ENCODE data around the gene OR5P2. TPM values are rescaled to one million over a fixed set of nuclear protein-coding genes. Genes with fewer than 3 reads are reported as not detected.
"Not testable (repeated sequence)": the region's sequence is repeated elsewhere in the genome, so short reads cannot be mapped to it uniquely, and the experiment has no call there.

Gene OR5P2, protein sequence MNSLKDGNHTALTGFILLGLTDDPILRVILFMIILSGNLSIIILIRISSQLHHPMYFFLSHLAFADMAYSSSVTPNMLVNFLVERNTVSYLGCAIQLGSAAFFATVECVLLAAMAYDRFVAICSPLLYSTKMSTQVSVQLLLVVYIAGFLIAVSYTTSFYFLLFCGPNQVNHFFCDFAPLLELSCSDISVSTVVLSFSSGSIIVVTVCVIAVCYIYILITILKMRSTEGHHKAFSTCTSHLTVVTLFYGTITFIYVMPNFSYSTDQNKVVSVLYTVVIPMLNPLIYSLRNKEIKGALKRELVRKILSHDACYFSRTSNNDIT
- not detected for total RNA-seq

DNA sequence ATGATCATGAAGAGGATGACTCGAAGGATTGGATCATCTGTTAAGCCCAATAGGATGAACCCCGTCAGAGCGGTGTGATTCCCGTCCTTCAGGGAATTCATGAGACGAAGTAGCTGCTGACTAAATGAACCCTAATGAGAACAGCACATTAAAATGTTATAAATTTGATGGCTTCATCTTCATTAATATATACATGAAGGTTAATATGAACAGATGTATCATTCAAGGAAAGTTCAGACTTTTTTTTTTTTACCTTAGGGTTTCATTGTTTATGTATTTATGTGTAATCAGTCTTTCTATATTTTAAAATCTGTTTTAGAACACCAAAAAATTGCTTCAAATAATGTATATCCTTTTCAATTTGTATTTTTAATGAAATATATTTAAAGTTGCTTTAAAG, at the start of gene OR5P2:
Gene OR5P2 (minus strand): TSS at position 101 of the 400 bp plus-strand sequence. CDS start 0 bp downstream, at position 101.
- H3K4me1 Mint-ChIP-seq = no peaks in the 10 kb centered on the region

DNA sequence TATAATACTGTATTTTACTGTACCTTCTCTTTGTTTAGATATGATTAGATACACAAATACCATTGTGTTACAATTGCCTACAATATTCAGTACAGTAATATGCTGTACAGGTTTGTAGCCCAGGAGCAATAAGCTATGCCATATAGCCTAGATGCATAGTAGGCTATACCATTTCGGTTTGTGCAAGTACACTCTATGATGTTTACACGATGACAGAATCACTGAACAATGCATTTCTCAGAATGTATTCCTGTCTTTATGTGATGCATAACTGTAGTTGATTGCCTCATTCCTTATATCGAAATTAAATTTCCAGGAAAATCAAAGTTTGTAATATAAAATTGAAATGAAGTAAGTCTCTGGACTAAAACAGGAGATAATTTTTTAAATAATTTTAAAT, 49.3 kb upstream of the OR5P2 start:
- no peak overlapping the region for H3K4me3 Mint-ChIP-seq
- no peak for DNase-seq
- no peak overlapping the region for H3K27ac Mint-ChIP-seq
- no peaks in the 10 kb centered on the region for H3K36me3 Mint-ChIP-seq
- H3K9me3 Mint-ChIP-seq = no peaks in the 10 kb centered on the region
- no peaks in the 10 kb centered on the region for H3K4me1 Mint-ChIP-seq
- peaks cover 14% of the 10 kb centered on the region for H3K27me3 Mint-ChIP-seq

More for the DNA sequence above, at the start of gene OR5P2:
- no peaks in the 10 kb centered on the region for H3K36me3 Mint-ChIP-seq
- H3K27me3 Mint-ChIP-seq = peaks cover 8% of the 10 kb centered on the region
- no peak for DNase-seq
- no peak within 1 kb of the TSS for H3K4me3 Mint-ChIP-seq
- no peak within 1 kb of the TSS for H3K27ac Mint-ChIP-seq
- H3K9me3 Mint-ChIP-seq = no peaks in the 10 kb centered on the region

DNA sequence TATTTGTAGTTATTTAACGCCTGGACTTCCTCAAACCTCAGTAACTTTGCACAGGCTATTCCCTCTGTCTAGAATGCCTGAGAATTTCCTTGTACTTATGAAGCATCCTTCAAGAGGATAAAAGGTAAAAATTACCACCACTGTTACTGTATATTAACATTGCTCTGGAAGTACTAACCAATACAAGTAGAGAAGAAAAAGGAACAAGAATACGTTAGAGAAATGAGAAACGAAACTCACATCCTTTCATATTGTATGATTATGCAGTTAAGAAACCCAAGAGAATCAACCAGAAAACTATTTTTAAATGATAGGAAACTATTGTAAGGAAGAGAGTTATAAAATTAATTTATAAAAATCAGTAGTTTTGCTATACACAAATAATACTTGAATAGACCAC, 48.2 kb upstream of the OR5P2 start:
- Mint-ChIP-seq H3K27me3 (peaks cover 15% of the 10 kb centered on the region), H3K9me3 (no peaks in the 10 kb centered on the region), H3K27ac (no peak overlapping the region), H3K36me3 (no peaks in the 10 kb centered on the region), H3K4me1 (no peaks in the 10 kb centered on the region), H3K4me3 (no peak overlapping the region)
- no peak for DNase-seq

DNA sequence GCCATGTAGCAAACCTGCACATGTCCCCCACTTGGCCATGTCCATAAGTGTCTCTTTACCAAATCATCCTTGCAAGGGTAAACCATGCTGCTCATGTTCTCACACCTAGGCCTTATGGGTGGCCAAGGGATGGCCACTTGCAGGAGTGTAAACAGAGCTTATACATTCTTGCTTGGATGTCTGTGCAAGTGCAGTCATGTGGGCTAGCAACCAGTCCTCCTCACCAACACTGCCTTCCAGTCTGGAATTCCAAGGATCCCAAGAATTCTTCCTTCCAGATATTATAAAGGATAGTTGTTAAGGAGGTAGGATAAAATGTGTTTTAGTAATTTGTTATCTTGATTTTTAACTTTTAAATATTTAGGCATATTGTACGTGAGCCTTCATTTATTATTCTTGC, 47.8 kb upstream of the OR5P2 start:
- no peak for DNase-seq
- H3K9me3 Mint-ChIP-seq = no peaks in the 10 kb centered on the region
- no peak overlapping the region for H3K27ac Mint-ChIP-seq
- no peaks in the 10 kb centered on the region for H3K36me3 Mint-ChIP-seq
- peaks cover 15% of the 10 kb centered on the region for H3K27me3 Mint-ChIP-seq
- no peaks in the 10 kb centered on the region for H3K4me1 Mint-ChIP-seq
- no peak overlapping the region for H3K4me3 Mint-ChIP-seq

DNA sequence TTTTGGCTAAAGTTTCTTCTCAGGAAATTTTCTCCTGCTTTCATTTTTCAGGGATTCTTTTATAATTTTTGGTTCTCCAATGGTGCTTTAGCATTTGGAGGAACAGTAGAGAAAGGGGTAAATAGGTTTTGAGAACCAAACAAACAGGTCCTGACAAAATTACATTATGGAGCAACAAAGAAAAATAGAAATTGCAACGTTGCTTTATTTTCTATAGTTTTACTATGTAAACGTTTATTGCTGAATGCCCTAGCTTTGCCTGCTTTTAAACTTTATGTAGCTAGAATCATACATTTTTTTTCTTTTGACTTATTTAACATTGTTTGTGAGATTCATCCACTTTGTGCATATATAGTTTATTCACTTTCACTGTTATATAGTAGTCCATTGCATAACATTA, 43.8 kb upstream of the OR5P2 start:
- no peaks in the 10 kb centered on the region for H3K36me3 Mint-ChIP-seq
- H3K27ac Mint-ChIP-seq = no peak overlapping the region
- H3K27me3 Mint-ChIP-seq = peaks cover 27% of the 10 kb centered on the region
- H3K9me3 Mint-ChIP-seq = no peaks in the 10 kb centered on the region
- H3K4me1 Mint-ChIP-seq = no peaks in the 10 kb centered on the region
- no peak overlapping the region for H3K4me3 Mint-ChIP-seq
- DNase-seq = no peak

DNA sequence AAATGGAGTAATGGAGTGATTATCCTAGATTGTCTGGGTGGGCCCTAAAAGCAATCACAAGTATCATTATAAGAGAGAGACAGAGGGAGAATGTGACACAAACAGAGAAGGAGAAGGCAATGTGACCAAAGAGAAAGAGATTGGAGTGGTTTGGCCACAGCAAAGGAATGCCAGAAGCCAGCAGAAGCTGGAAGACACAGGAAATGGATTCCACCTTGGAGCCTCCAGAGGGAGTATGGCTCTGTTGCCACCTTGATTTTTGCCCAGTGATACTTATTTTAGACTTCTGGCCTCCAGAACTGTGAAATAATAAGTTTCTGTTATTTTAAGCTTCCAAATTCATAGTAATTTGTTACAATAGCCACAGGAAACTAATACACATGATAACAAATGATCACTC, 36.8 kb upstream of the OR5P2 start:
- Mint-ChIP-seq H3K4me3 (no peak overlapping the region), H3K9me3 (no peaks in the 10 kb centered on the region), H3K4me1 (no peaks in the 10 kb centered on the region), H3K27ac (no peak overlapping the region), H3K36me3 (no peaks in the 10 kb centered on the region), H3K27me3 (peaks cover 21% of the 10 kb centered on the region)
- DNase-seq = no peak

DNA sequence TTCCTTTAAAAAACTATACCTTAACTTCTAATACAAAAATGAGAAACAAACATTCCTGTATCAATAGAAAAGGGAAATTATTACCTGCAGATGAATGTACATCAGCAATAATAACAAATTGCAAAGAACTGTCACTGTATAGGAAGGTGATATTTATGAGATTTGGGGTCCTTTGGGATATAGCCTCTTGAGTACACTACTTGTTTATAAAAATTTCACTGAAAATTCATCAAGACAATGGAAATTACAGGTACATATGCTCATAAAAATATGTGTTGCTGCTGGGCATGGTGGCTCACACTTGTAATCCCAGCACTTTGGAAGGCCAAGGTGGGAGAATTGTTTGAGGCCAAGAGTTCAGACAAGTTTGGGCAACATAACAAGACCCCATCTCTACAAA, 34.0 kb upstream of the OR5P2 start, which contains the start of gene OR5P3:
Gene OR5P3 (minus strand): TSS at position 101 of the 400 bp plus-strand sequence.
- no peak within 1 kb of the TSS for H3K4me3 Mint-ChIP-seq
- no peak for DNase-seq
- no peaks in the 10 kb centered on the region for H3K4me1 Mint-ChIP-seq
- no peaks in the 10 kb centered on the region for H3K9me3 Mint-ChIP-seq
- H3K36me3 Mint-ChIP-seq = no peaks in the 10 kb centered on the region
- H3K27me3 Mint-ChIP-seq = peaks cover 5% of the 10 kb centered on the region
- H3K27ac Mint-ChIP-seq = no peak within 1 kb of the TSS

DNA sequence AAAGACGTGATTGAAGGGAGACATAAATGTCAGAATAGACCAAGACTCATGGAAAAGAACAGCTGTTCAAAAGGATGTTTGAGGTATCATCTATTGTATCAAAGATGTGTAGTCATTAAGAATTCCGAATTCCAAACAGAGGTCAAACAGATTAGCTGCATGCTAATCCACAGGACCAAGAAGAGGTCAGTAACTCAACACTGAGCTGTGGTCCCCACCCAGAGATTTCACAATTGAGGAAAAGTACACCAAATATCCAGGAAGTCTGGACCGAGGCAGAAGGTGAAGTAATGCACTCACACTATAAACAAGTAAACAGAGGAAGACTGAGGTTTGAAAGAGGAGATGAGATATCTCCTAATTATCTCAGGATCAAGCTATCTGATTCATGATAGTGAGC, 29.6 kb upstream of the OR5P2 start:
- H3K4me3 Mint-ChIP-seq = no peak overlapping the region
- H3K9me3 Mint-ChIP-seq = no peaks in the 10 kb centered on the region
- no peaks in the 10 kb centered on the region for H3K36me3 Mint-ChIP-seq
- H3K27me3 Mint-ChIP-seq = peaks cover 5% of the 10 kb centered on the region
- DNase-seq = no peak
- no peaks in the 10 kb centered on the region for H3K4me1 Mint-ChIP-seq
- no peak overlapping the region for H3K27ac Mint-ChIP-seq

DNA sequence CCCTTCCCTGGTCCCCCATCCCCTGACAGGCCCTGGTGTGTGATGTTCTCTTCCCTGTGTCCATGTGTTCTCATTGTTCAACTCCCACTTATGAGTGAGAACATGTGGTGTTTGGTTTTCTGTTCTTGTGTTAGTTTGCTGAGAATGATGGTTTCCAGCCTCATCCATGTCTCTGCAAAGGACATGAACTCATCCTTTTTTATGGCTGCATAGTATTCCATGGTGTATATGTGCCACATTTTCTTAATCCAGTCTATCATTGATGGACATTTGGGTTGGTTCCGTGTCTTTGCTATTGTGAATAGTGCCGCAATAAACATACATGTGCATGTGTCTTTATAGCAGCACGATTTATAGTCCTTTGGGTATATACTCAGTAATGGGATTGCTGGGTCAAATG, 23.7 kb upstream of the OR5P2 start:
- peaks cover 15% of the 10 kb centered on the region for H3K9me3 Mint-ChIP-seq
- not testable (repeated sequence) for H3K27ac Mint-ChIP-seq, H3K4me3 Mint-ChIP-seq, H3K27me3 Mint-ChIP-seq, DNase-seq, H3K36me3 Mint-ChIP-seq, H3K4me1 Mint-ChIP-seq

DNA sequence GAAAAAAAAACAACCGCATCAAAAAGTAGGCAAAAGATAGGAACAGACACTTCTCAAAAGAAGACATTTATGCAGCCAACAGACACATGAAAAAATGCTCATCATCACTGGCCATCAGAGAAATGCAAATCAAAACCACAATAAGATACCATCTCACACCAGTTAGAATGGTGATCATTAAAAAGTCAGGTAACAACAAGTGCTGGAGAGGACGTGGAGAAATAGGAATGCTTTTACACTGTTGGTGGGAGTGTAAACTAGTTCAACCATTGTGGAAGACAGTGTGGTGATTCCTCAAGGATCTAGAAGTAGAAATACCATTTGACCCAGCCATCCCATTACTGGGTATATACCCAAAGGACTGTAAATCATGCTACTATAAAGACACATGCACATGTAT, 18.2 kb upstream of the OR5P2 start:
- H3K27ac Mint-ChIP-seq, H3K4me1 Mint-ChIP-seq, H3K4me3 Mint-ChIP-seq, H3K27me3 Mint-ChIP-seq, DNase-seq, H3K36me3 Mint-ChIP-seq: not testable (repeated sequence)
- H3K9me3 Mint-ChIP-seq = peaks cover 22% of the 10 kb centered on the region

DNA sequence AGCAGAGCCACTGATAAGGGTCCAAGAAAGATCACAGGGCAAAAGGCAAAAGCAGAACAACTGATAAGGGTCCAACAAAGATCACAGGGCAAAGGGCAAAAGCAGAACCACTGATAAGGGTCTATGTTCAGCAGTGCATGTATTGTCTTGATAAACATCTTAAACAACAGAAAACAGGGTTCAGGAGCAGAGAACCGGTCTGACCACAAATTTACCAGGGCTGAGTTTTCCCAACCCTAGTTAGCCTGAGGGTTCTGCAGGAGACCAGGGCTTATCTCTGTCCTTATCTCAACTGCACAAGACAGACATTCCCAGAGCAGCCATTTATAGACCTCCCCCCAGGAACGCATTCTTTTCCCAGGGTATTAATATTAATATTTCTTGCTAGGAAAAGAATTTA, 13.6 kb upstream of the OR5P2 start:
- DNase-seq, H3K27me3 Mint-ChIP-seq, H3K27ac Mint-ChIP-seq, H3K36me3 Mint-ChIP-seq, H3K4me1 Mint-ChIP-seq, H3K4me3 Mint-ChIP-seq: not testable (repeated sequence)
- H3K9me3 Mint-ChIP-seq = peaks cover 34% of the 10 kb centered on the region

DNA sequence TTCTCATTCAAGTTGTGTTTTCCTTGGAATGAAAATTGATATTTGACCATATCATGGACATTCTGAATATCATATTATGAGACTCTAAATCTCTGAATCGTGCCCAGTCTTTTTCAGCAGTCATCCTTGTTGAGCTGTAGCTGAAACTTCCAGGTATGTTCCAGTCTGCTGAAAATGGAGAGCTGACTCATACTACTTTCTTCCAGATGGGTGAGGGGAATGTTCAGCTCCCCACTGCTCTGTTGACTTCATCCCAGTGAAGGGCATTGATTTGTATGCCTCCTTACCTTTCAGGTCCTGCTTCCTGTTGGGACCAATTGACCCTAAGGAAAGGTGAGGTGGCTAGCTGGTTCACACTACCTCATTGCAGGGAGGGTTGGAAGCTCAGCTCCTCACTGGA, 3.5 kb downstream of the OR5P2 start:
- DNase-seq = no peak

DNA sequence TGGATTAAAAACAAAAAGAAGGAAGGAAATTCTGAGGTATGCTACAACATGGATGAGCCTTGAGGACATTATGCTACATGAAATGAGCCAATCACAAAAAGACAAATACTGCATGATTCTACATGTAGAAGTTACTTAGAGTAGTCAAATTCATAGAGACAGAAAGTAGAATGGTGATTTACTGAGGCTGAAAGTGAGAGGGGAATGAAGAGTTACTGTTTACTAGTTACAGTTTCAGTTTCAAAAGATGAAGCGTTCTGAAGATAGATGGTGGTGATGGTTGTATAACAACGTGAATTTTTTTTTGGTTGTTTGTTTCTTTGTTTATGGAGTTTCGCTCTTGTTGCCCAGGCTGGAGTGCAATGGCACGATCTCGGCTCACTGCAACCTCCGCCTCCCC, 9.5 kb downstream of the OR5P2 start:
- H3K36me3 Mint-ChIP-seq = no peaks in the 10 kb centered on the region
- no peaks in the 10 kb centered on the region for H3K4me1 Mint-ChIP-seq
- H3K4me3 Mint-ChIP-seq = no peak overlapping the region
- H3K9me3 Mint-ChIP-seq = peaks cover 9% of the 10 kb centered on the region
- no peak overlapping the region for H3K27ac Mint-ChIP-seq
- DNase-seq = no peak
- peaks cover 4% of the 10 kb centered on the region for H3K27me3 Mint-ChIP-seq

More for the DNA sequence above, 3.5 kb downstream of the OR5P2 start:
- Mint-ChIP-seq H3K4me3 (no peak overlapping the region), H3K27ac (no peak overlapping the region), H3K9me3 (peaks cover 2% of the 10 kb centered on the region), H3K36me3 (no peaks in the 10 kb centered on the region), H3K4me1 (no peaks in the 10 kb centered on the region), H3K27me3 (peaks cover 4% of the 10 kb centered on the region)

DNA sequence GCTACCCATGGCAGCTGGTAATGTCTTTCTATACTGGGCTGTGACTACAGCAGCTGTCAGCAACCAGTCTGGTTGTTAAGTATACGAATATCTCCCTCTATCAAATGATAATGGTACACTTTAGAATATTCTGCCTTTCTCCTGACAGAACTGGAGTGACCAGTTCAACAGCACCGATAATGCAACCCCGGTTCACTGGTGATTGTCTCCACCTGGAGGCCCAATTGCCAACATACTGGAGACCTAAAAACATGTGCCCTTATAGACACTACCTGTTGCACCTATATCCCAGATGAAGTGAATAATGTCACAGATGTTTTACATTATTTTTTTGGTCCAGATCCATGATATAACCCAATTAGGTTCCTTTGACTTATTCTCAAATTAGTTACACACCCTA, 21.1 kb downstream of the OR5P2 start:
- Mint-ChIP-seq H3K36me3 (no peaks in the 10 kb centered on the region), H3K27me3 (peaks cover 8% of the 10 kb centered on the region), H3K4me3 (no peak overlapping the region), H3K9me3 (no peaks in the 10 kb centered on the region), H3K4me1 (no peaks in the 10 kb centered on the region), H3K27ac (no peak overlapping the region)
- no peak for DNase-seq

DNA sequence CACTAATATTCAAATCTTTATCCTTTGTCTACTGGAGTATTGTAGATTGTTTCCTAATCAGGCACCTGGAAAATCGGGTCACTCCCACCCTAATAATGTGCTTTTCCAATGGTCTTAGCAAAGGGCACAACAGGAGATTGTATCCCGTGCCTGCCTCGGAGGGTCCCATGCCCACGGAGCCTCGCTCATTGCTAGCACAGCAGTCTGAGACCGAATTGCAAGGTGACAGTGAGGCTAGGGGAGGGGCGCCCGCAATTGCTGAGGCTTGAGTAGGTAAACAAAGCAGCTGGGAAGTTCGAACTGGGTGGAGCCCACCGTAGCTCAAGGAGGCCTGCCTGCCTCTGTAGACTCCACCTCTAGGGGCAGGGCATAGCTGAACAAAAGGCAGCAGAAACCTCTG, 32.4 kb downstream of the OR5P2 start:
- not testable (repeated sequence) for H3K9me3 Mint-ChIP-seq, H3K27ac Mint-ChIP-seq, DNase-seq, H3K36me3 Mint-ChIP-seq, H3K4me3 Mint-ChIP-seq, H3K4me1 Mint-ChIP-seq
- H3K27me3 Mint-ChIP-seq = peaks cover 27% of the 10 kb centered on the region

DNA sequence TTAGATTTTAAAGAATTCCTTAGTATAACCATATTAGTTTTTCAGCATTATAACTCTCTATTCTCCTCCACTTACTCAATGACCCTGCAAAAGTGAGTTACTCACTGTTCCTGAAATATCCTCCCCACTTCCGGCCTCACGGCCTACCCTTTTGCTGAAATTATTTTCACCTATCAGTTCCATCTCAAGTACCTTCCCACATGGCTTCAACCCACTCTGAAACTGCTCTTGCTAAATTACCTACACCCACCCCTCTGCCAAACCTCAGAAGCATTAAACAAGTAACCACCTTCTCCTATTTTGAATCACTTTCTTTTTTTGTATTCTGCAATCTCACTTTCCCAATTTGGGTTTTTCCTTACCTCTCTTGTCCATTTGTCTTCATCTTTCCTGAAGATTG, 37.7 kb downstream of the OR5P2 start:
- Mint-ChIP-seq H3K9me3 (no peaks in the 10 kb centered on the region), H3K4me3 (no peak overlapping the region), H3K36me3 (no peaks in the 10 kb centered on the region), H3K27me3 (peaks cover 16% of the 10 kb centered on the region), H3K27ac (no peak overlapping the region), H3K4me1 (peaks cover 3% of the 10 kb centered on the region)
- no peak for DNase-seq

Measured in activated naive CD8-positive, alpha-beta T cell treated with anti-CD3 and anti-CD28 coated beads for 36 hours (primary cell).